Esophagus squamous epithelium (tissue), 5 donors: ENCODE results near the gene PPT2. TPM values are rescaled to one million over a fixed set of nuclear protein-coding genes. Genes with fewer than 3 reads are reported as not detected.

Source experiments
- DNase-seq: peaks from one replicate; lab custom pipeline; 2025; lab: John Stamatoyannopoulos, UW
- H3K27ac ChIP-seq, 4 donors: fragments of 200-600 bp; sonication (generic); one replicate each; pipeline ENCODE4 v1.5.1; 2016 to 2019; ENCODE audit warnings: mild to moderate bottlenecking in 1 of 4
- H3K27me3 ChIP-seq, 4 donors: fragments of 200-600 bp; sonication (generic); 1 replicate in 3 of 4; 2 replicates in 1 of 4; pipeline versions ENCODE4 v1.5.1 to v1.6.0; 2017 to 2021; ENCODE audit warnings: antibody characterized with exemption in 1 of 4
- H3K36me3 ChIP-seq, 3 donors: fragments of 200-600 bp; sonication (generic); one replicate each; pipeline ENCODE4 v1.5.1; 2016 to 2019
- H3K4me1 ChIP-seq, 3 donors: fragments of 200-600 bp; sonication (generic); one replicate each; pipeline ENCODE4 v1.5.1; 2017 to 2019
- H3K4me3 ChIP-seq, 4 donors: fragments of 200-600 bp; sonication (generic); 1 replicate in 3 of 4; 2 replicates in 1 of 4; pipeline ENCODE4 v1.5.1; 2016 to 2019; ENCODE audit warnings: mild to moderate bottlenecking in 2 of 4, moderate library complexity in 1 of 4
- H3K9me3 ChIP-seq, 3 donors: fragments of 200-600 bp; sonication (generic); one replicate each; pipeline ENCODE4 v1.5.1; 2016 to 2019
- POLR2A ChIP-seq, 4 donors: fragments of 450-650 bp; IDR thresholded peaks; one replicate each; pipeline ENCODE4 v1.6.1; 2017; ENCODE audit warnings: antibody characterized with exemption in 4 of 4, mild to moderate bottlenecking in 4 of 4, moderate library complexity in 3 of 4
- WGBS, 2 donors: methylation state at CpG; one replicate each; pipeline ENCODE4 v1.1.5; 2018; 5-methylcytosine and 5-hydroxymethylcytosine counted together
- intact Hi-C: fragments of 100-400 bp; cut with DNase I; formaldehyde crosslinking; loops from one replicate; pipeline ENCODE4 v1.15.0; 2022
- total RNA-seq, 4 donors: library from RNA; depleted of rRNA; stranded (reverse); fragments of >200 nt; gene quantifications; one replicate each; pipeline ENCODE4 v1.1.0, GENCODE V29; 2016
- TF ChIP-seq, protein P1 (sequence below), 6 experiments: fragments of 450-650 bp in 4 of 6; fragments of 200-600 bp in 2 of 6; sonication (generic) in 2 of 6; IDR thresholded peaks; one replicate each; pipeline ENCODE4 v1.5.1; 2016 to 2019; ENCODE audit warnings: antibody characterized with exemption in 6 of 6, mild to moderate bottlenecking in 4 of 6, moderate library complexity in 4 of 6
- donor health status: DM: yes; HTN: yes; CAD: no.

PPT2 gene
- total RNA-seq, 4 donors from 2014 or later, result 17.3 to 133 (median 23.7) TPM

DNA sequence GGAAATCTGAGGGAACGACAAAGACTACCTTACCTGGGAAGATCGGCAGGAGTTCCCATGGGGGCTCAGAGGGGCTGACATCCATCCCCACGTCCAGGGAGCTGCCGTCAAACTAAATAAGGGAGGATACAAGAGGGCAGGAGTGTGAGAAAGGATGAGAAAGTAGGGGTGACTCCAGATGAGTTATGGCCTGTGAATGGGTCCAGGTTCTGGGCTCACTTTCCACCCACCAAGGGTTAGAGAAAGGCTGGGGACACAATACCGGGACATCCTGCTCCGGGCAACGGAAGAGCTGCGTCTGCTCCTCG is 26.6 kb upstream of the PPT2 start:
- no peaks in the 10 kb centered on the region for H3K27me3 ChIP-seq
- H3K4me3 ChIP-seq, result peak overlapping the region; percentile 61 to 95 (median 84)
- TF ChIP-seq POLR2A (IDR thresholded peaks at IDR 0.05), result no peak
- TF ChIP-seq, protein P1, sequence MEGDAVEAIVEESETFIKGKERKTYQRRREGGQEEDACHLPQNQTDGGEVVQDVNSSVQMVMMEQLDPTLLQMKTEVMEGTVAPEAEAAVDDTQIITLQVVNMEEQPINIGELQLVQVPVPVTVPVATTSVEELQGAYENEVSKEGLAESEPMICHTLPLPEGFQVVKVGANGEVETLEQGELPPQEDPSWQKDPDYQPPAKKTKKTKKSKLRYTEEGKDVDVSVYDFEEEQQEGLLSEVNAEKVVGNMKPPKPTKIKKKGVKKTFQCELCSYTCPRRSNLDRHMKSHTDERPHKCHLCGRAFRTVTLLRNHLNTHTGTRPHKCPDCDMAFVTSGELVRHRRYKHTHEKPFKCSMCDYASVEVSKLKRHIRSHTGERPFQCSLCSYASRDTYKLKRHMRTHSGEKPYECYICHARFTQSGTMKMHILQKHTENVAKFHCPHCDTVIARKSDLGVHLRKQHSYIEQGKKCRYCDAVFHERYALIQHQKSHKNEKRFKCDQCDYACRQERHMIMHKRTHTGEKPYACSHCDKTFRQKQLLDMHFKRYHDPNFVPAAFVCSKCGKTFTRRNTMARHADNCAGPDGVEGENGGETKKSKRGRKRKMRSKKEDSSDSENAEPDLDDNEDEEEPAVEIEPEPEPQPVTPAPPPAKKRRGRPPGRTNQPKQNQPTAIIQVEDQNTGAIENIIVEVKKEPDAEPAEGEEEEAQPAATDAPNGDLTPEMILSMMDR (IDR thresholded peaks at IDR 0.05), result no peak
- 7 to 18% methylated on average over 4 to 9 of the region's 9 CpGs for WGBS, 2 donors
- H3K36me3 ChIP-seq, result peaks cover 0 to 45% (median 29%) of the 10 kb centered on the region in 3 donors
- DNase-seq, result no peak
- no peaks in the 10 kb centered on the region for H3K9me3 ChIP-seq
- intact Hi-C loops, result no loop called here
- H3K27ac ChIP-seq, result peak overlapping the region; percentile 83 to 98 (median 92)
- H3K4me1 ChIP-seq, result peaks cover 28 to 73% (median 28%) of the 10 kb centered on the region in 3 donors

DNA sequence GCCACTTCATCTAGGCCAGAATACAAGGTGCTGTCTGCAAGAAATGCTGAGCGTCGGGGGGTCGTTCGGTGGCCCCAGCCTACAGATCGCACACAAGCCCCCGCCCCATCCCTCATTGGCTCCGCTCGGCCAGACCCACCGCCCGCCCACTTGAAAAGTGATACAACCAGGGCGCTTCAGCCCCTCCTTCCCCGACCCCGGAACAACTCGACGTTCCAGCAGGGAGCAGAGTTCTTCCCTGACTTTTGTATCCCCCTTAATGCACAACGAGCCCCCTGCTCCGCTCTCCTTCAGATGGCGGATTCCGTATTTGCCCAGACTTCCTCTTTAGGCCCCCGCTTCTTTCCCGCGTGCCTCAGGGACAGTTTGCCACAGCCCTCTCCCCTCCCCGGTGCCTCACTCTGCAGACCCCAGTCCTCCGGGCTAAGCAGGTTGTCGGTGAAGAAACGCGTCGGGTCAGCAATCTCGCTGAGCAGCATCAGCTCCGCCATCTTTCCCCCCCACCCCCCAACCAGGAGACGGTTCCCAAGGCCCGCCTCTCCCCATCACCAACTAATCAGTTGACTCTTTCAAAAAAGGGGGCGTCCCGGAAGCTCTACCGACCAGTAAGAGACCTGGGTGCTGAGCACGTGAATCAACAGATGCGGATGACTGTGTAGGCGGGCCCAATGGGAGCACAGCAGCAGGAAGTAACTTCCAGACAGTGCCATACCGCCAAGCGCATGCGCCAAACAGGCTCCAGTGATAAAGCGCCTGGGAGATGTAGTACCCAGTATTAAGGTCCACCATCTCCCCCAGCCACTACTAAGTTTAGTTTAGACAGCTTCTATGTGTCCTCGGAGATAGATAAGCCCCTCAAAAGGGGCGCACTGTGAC is 26.0 kb upstream of the PPT2 start, which contains the start of gene ATF6B:
Gene ATF6B (minus strand): TSS at position 530 of the 876 bp plus-strand sequence. CDS start 39 bp downstream, at position 491.
- Histone ChIP-seq H3K36me3 (peaks cover 0 to 39% (median 29%) of the 10 kb centered on the region in 3 donors), H3K27me3 (no peaks in the 10 kb centered on the region), H3K4me1 (peaks cover 28 to 79% (median 31%) of the 10 kb centered on the region in 3 donors), H3K9me3 (no peaks in the 10 kb centered on the region), H3K4me3 (peak within 1 kb of the TSS; percentile 61 to 95 (median 84)), H3K27ac (peak within 1 kb of the TSS; percentile 85 to 98 (median 96))
- peak; percentile 97 for DNase-seq
- TF ChIP-seq, protein P1 (IDR thresholded peaks at IDR 0.05), result peak in 1 of 6 experiments; percentile 21
- TF ChIP-seq POLR2A (IDR thresholded peaks at IDR 0.05), result peak in 3 of 4 donors; percentile 60 to 72 (median 61)
- intact Hi-C loops, result no loop called here
- 0 to 3% methylated on average over 4 to 22 of the region's 44 CpGs for WGBS, 2 donors

DNA sequence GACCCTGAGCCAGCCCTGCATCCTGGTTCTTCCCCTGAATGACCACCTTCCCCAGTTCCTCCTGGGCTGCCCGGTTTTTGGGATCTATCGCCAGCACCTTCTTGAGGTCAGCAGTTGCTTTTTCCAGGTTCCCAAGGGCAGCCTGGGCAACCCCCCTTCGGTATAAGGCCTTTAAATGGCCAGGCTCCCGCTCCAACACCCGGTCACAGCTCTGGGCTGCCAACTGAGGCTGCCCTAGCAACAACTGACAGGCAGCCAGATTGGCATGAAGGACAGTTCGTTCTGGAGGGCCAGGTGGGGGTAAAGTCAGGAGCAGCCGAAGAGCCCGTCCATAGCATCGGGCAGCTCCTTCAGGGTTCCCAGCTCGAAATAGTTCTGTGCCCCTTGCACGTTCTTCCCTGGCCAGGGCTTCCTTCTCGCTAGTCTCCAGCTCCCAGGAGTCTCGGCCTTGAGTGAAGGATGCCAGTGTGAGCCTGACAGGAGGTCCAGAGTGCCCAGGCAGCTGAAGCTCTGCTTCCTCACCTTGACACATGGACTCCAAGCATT is 25.1 kb upstream of the PPT2 start:
- DNase-seq, result no peak
- TF ChIP-seq POLR2A (IDR thresholded peaks at IDR 0.05), result no peak
- TF ChIP-seq, protein P1 (IDR thresholded peaks at IDR 0.05), result no peak
- intact Hi-C loops, result no loop called here

DNA sequence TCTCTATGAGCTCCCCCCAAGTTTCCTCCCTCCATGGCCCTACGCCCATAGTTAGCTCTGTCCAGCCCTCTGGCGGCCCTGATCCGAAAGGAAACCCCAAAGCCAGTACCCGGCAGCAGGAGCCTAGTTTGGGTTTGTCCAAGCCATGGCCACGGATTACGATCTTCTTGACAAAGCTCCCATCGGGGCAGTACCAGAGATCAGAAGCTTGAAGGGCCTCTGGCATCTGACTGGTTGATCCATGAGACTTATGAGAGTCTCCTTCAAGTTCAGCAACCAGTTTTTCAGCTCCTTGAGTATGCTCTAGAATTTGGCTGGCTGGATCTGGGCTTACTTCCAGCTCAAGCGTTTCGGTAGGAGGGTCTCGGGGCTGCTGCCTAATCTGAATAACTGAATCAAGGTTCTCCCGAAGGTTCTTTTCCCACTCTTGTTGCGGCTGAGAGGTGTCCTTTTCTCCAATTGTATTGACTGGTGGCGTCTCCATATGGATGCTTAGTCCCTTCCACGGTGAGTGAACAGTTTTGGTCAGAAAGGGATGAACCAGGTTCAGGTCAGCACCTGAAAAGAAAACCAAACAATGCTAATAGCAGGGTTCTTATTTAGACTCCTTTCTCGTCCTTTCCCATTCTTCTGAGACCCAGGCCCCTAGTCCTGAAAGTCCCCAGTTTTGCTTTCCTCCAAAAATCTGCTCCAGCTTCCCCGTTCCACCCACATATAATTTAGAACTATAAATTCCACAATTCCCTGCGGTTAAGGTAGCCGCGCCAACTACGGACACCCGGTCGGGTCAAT is 24.4 kb upstream of the PPT2 start:
- intact Hi-C loops, result no loop called here
- 8 to 12% methylated on average over 14 to 16 of the region's 22 CpGs for WGBS, 2 donors
- H3K4me3 ChIP-seq, result peak overlapping the region; percentile 42 to 95 (median 75)
- H3K36me3 ChIP-seq, result peaks cover 0 to 24% (median 18%) of the 10 kb centered on the region in 3 donors
- DNase-seq, result no peak
- H3K27ac ChIP-seq, result peak overlapping the region; percentile 85 to 98 (median 96)
- H3K9me3 ChIP-seq, result no peaks in the 10 kb centered on the region
- peaks cover 28 to 68% (median 31%) of the 10 kb centered on the region in 3 donors for H3K4me1 ChIP-seq
- TF ChIP-seq, protein P1 (IDR thresholded peaks at IDR 0.05), result no peak
- no peak for TF ChIP-seq POLR2A (IDR thresholded peaks at IDR 0.05)
- H3K27me3 ChIP-seq, result no peaks in the 10 kb centered on the region

More for the DNA sequence above, 25.1 kb upstream of the PPT2 start:
- peaks cover 0 to 31% (median 23%) of the 10 kb centered on the region in 3 donors for H3K36me3 ChIP-seq
- H3K27ac ChIP-seq, result peak overlapping the region; percentile 85 to 98 (median 96)
- no peaks in the 10 kb centered on the region for H3K27me3 ChIP-seq
- 83 to 88% methylated on average over 7 to 10 of the region's 13 CpGs for WGBS, 2 donors
- H3K4me1 ChIP-seq, result peaks cover 28 to 75% (median 31%) of the 10 kb centered on the region in 3 donors
- peak overlapping the region; percentile 42 to 95 (median 84) for H3K4me3 ChIP-seq
- no peaks in the 10 kb centered on the region for H3K9me3 ChIP-seq
